Right lobe of liver (tissue), 4 donors: ENCODE results near the gene OPCML.

Source experiments
- CTCF ChIP-seq, 4 donors: fragments of 200-600 bp in 3 of 4; fragments of 450-650 bp in 1 of 4; IDR thresholded peaks; one replicate each; pipeline versions ENCODE4 v1.5.1 to v1.8.0; 2016 to 2022; ENCODE audit warnings: antibody characterized with exemption in 4 of 4, mild to moderate bottlenecking in 2 of 4
- POLR2A ChIP-seq: fragments of 450-650 bp; IDR thresholded peaks from one replicate; pipeline ENCODE4 v1.6.1; 2017; ENCODE audit warnings: antibody characterized with exemption, mild to moderate bottlenecking
- donor health status: DM: no; HTN: no; CAD: no.
- donor health status: DM: no; HTN: no; CAD: no.
- donor health status: DM: no; HTN: yes; CAD: no.

- TF ChIP-seq CTCF (IDR thresholded peaks at IDR 0.05) (no peak), POLR2A (no peak)
Observed at GRCh38 chr11:133107763-133108162, 424.5 kb downstream of the OPCML start.
